Activated T-helper 9 cell treated with anti-CD3 and anti-CD28 coated beads, Interleukin-2, amount 50 U/mL, for 16 hours (primary cell): ENCODE measurements around the gene HBB.

ENCODE experiments used
- DNase-seq: peaks from one replicate; pipeline ENCODE4 v3.0.0-alpha.2; 2020; ENCODE audit warnings: low read depth

HBB gene

GRCh38 chr11:5227681-5228080 is 810 bp upstream of the HBB start:
- DNase-seq = no peak

GRCh38 chr11:5225480-5225871 is 1.4 kb downstream of the HBB start:
- no peak for DNase-seq

- DNase-seq = no peak
Measured at GRCh38 chr11:5224538-5225479, 2.1 kb downstream of the HBB start.

- no peak for DNase-seq
Measured at GRCh38 chr11:5223686-5224085, 3.2 kb downstream of the HBB start.

GRCh38 chr11:5223146-5223545 is 3.7 kb downstream of the HBB start:
- DNase-seq = no peak

GRCh38 chr11:5210376-5210885 is 16.4 kb downstream of the HBB start:
- no peak for DNase-seq

GRCh38 chr11:5204787-5205186 is 22.1 kb downstream of the HBB start:
- DNase-seq = no peak

GRCh38 chr11:5203366-5203765 is 23.5 kb downstream of the HBB start:
- DNase-seq = no peak

GRCh38 chr11:5200582-5200981 is 26.3 kb downstream of the HBB start, which contains the start of gene OR51V1:
Gene OR51V1 (minus strand): TSS chr11:5200682. CDS start chr11:5200682, 0 bp downstream.
- no peak for DNase-seq

GRCh38 chr11:5198285-5198684 is 28.6 kb downstream of the HBB start:
- DNase-seq = no peak

GRCh38 chr11:5197536-5197935 is 29.3 kb downstream of the HBB start:
- DNase-seq = no peak

- no peak for DNase-seq
Measured at GRCh38 chr11:5196731-5197130, 30.1 kb downstream of the HBB start.

GRCh38 chr11:5196067-5196466 is 30.8 kb downstream of the HBB start:
- no peak for DNase-seq

- DNase-seq = no peak
Measured at GRCh38 chr11:5192738-5193137, 34.1 kb downstream of the HBB start.

GRCh38 chr11:5188201-5188600 is 38.7 kb downstream of the HBB start:
- DNase-seq = no peak

GRCh38 chr11:5178046-5178837 is 48.6 kb downstream of the HBB start:
- DNase-seq = no peak
